Heart right ventricle (tissue), 16 donors: ENCODE data around the gene NEURL2. TPM values are rescaled to one million over a fixed set of nuclear protein-coding genes. Genes with fewer than 3 reads are reported as not detected.

Experiments used
- ATAC-seq, 8 donors: fragments of 200-7000 bp; cut with Tn5 transposase; one replicate each; pipeline ENCODE4 v1.9.1; 2020; ENCODE audit warnings: mild to moderate bottlenecking in 8 of 8, moderate library complexity in 8 of 8, moderate number of reproducible peaks in 1 of 8
- DNase-seq, 2 donors: peaks; one replicate each; pipeline ENCODE4 v3.0.0-alpha.2; 2020
- H3K27ac ChIP-seq, 10 donors: fragments of 200-600 bp; sonication (generic) in 2 of 10; one replicate each; pipeline versions ENCODE4 v1.5.0 to v1.8.0; 2020 to 2022; ENCODE audit warnings: mild to moderate bottlenecking in 3 of 10
- H3K27me3 ChIP-seq, 7 donors: fragments of 200-600 bp; one replicate each; pipeline ENCODE4 v1.8.0; 2021 to 2022; ENCODE audit warnings: mild to moderate bottlenecking in 2 of 7
- H3K36me3 ChIP-seq, 9 donors: fragments of 200-600 bp; sonication (generic) in 1 of 9; one replicate each; pipeline versions ENCODE4 v1.5.0 to v1.8.0; 2020 to 2022; ENCODE audit warnings: mild to moderate bottlenecking in 2 of 9
- H3K4me1 ChIP-seq, 9 donors: fragments of 200-600 bp; sonication (generic) in 1 of 9; one replicate each; pipeline versions ENCODE4 v1.5.0 to v1.8.0; 2020 to 2022; ENCODE audit warnings: mild to moderate bottlenecking in 4 of 9
- H3K4me3 ChIP-seq, 10 donors: fragments of 200-600 bp; sonication (generic) in 2 of 10; one replicate each; pipeline versions ENCODE4 v1.5.0 to v1.8.0; 2020 to 2022; ENCODE audit warnings: mild to moderate bottlenecking in 7 of 10, moderate library complexity in 2 of 10
- H3K9me3 ChIP-seq, 11 donors: fragments of 200-600 bp in 10 of 11; sonication (generic) in 2 of 11; one replicate each; pipeline versions ENCODE4 v1.5.0 to v1.8.0; 2013 to 2022; ENCODE audit warnings: mild to moderate bottlenecking in 2 of 11, control low read depth in 1 of 11, moderate library complexity in 1 of 11
- WGBS, 2 donors: extraction: QIAGEN DNeasy Blood & Tissue Kit; methylation state at CpG; one replicate each; pipeline ENCODE4 v1.1.7; 2013; ENCODE audit warnings: inconsistent platforms in 1 of 2; 5-methylcytosine and 5-hydroxymethylcytosine counted together
- intact Hi-C, 10 donors: fragments of 100-400 bp; cut with DNase I; formaldehyde crosslinking; loops; one replicate each; pipeline versions ENCODE4 v1.11.1 to v1.14.2; 2022
- polyA plus RNA-seq, 2 donors: library from polyadenylated mRNA; stranded (reverse); fragments of 200-250 nt; gene quantifications; one replicate each; pipeline ENCODE4 v1.2.3, GENCODE V29; 2013
- total RNA-seq, 10 donors: library from RNA; stranded (reverse); fragmentation: NEBNext Ultra II Directional in 3 of 10; extraction: Animal tissue kit (Norgen Biotek cat#: 25700) in 3 of 10; gene quantifications; one replicate each; pipeline versions ENCODE4 v1.2.1 to v1.2.4, GENCODE V29; 2021 to 2023
- TF ChIP-seq, protein P1 (sequence below), 9 donors: fragments of 200-600 bp; sonication (generic) in 2 of 9; IDR thresholded peaks; one replicate each; pipeline versions ENCODE4 v1.5.0 to v1.8.0; 2021 to 2022; ENCODE audit warnings: antibody characterized with exemption in 9 of 9, mild to moderate bottlenecking in 5 of 9, moderate library complexity in 1 of 9
- donor health status: Arrhythmogenic right ventricular cardiomyopathy.
- donor health status: ischemic (EF 13 %, LVEDD 7.1; RV severe dilation, severe dysfunction).
- donor health status: healthy with polysubstance abuse.
- donor health status: DM: no; HTN: yes; CAD: no.
- donor health status: DM: no; HTN: no; CAD: no.
- donor health status: ischemic (EF 25% LVEDD 6.9; RV normal size, moderate dysfunction).
- donor health status: ischemic (EF 25% LVEDD 5.7; RV mildly dilated, moderate dysfunction).
- donor health status: healthy.
- donor health status: DM: yes; HTN: yes; CAD: no.
- donor health status: Ischemic cardiomyopathy.
- donor health status: ischemic (EF 35%, LVEDD 5.7; RV mildly dilated, moderate dysfunction).
- donor health status: nonischemic (EF 11% LVEDD 7.7; RV severe dilation, severe dysfunction).
- donor health status: DM: yes; HTN: yes; CAD: no.
- donor health status: PGD.
- donor health status: ischemic (EF 29% LVEDD 5.4; RV normal size, mild dysfunction).
- donor health status: nonischemic (EF 23%, LVEDD 6.1; RV moderate dilation, normal function).

NEURL2 gene
- total and polyA plus RNA-seq, 12 donors = 3.3 to 11.1 (median 7.8) TPM

DNA sequence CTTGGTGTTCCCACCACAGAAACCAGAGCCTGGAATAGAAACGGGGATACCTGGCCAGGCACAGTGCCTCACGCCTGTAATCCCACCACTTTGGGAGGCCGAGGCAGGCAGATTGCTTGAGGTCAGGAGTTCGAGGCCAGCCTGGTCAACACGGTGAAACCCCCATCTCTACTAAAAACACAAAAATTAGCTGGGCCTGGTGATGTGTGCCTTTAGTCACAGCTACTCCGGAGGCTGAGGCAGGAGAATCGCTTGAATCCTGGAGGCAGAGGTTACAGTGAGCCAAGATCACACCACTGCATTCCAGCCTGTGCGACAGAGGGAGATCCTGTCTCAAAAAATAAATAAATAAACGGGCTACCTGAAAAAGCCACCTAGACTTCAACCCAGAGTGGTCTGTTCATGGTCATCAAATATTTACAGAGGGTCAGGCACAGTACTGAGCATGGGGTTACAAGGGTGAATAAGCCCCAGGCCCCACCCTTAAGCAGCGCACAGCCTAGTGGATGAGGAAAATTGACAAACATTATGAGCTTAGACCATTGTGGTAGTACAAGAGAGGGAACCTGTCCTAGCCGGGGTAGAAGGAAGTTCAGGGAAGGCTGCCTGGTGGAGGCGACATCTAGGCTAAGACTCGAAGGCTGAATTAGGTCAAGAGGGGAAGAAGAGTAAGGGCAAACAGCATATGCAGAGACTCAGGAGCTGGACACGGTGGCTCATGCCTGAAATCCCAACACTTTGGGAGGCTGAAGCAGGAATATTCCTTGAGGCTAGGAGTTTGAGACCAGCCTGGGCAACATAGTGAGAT lies 36.3 kb upstream of the NEURL2 start:
- WGBS, 2 donors = 86 to 90% methylated on average over 14 of the region's 14 CpGs
- H3K27me3 ChIP-seq = no peaks in the 10 kb centered on the region
- intact Hi-C loops = no loop called here
- DNase-seq = no peak
- H3K4me3 ChIP-seq = no peak overlapping the region
- TF ChIP-seq, protein P1, sequence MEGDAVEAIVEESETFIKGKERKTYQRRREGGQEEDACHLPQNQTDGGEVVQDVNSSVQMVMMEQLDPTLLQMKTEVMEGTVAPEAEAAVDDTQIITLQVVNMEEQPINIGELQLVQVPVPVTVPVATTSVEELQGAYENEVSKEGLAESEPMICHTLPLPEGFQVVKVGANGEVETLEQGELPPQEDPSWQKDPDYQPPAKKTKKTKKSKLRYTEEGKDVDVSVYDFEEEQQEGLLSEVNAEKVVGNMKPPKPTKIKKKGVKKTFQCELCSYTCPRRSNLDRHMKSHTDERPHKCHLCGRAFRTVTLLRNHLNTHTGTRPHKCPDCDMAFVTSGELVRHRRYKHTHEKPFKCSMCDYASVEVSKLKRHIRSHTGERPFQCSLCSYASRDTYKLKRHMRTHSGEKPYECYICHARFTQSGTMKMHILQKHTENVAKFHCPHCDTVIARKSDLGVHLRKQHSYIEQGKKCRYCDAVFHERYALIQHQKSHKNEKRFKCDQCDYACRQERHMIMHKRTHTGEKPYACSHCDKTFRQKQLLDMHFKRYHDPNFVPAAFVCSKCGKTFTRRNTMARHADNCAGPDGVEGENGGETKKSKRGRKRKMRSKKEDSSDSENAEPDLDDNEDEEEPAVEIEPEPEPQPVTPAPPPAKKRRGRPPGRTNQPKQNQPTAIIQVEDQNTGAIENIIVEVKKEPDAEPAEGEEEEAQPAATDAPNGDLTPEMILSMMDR (IDR thresholded peaks at IDR 0.05) = no peak
- peaks cover 3 to 35% (median 28%) of the 10 kb centered on the region in 9 donors for H3K4me1 ChIP-seq
- H3K27ac ChIP-seq = no peak overlapping the region
- no peaks in the 10 kb centered on the region for H3K9me3 ChIP-seq
- H3K36me3 ChIP-seq = peaks cover 0 to 2% (median 0%) of the 10 kb centered on the region in 9 donors
- no peak for ATAC-seq

DNA sequence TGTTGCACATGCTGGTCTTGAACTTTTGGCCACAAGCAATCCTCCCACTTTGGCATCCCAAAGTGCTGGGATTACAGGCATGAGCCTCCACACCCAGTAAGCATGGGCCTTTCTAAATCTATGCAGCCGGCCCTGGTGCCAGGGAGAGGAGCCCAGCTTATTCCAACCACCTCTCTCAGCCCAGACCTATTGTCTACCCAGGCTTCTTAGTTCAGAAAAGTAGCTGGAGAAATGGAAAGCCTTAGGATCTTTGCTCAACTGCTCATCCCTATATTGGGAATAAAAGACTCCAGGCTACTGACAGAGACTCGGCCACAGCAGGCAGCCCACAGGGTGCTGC lies 35.7 kb upstream of the NEURL2 start:
- H3K27me3 ChIP-seq = no peaks in the 10 kb centered on the region
- ATAC-seq (no peak), DNase-seq (no peak)
- H3K27ac ChIP-seq = no peak overlapping the region
- TF ChIP-seq, protein P1 (IDR thresholded peaks at IDR 0.05) = no peak
- H3K9me3 ChIP-seq = no peaks in the 10 kb centered on the region
- no peak overlapping the region for H3K4me3 ChIP-seq
- H3K4me1 ChIP-seq = peaks cover 5 to 41% (median 33%) of the 10 kb centered on the region in 9 donors
- 82 to 86% methylated on average over 2 of the region's 2 CpGs for WGBS, 2 donors
- H3K36me3 ChIP-seq = no peaks in the 10 kb centered on the region
- intact Hi-C loops = no loop called here

DNA sequence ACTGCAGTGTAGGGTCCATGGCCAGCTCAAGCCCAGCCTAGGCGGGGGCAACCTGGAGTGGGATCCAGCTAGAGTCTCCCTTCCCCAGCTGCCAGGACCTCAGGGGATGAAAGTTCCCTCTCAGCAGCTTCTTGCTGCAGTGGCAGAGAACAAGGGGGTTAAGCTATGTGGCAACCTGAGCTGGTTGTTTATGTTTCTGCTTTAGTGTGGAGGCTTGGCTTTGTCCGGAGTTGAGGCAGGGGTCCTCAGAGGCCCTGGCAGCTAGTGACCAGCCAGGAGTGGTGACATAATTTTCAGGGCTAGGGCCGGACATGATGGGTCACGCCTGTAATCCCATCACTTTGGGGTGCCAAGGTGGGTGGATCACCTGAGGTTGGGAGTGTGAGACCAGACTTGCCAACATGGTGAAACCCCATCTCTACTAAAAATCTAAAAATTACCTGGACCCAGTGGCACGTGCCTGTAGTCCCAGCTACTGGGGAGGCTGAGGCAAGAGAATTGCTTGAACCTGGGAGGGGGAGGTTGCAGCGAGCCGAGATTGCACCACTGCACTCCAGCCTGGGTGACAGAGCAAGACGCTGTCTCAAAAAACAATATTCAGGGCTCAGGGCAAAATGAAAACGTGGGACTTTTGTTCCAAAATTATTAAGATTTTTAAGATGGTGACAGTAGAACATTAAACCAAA lies 35.0 kb upstream of the NEURL2 start:
- intact Hi-C loops = no loop called here
- peaks cover 5 to 47% (median 36%) of the 10 kb centered on the region in 9 donors for H3K4me1 ChIP-seq
- H3K4me3 ChIP-seq = no peak overlapping the region
- no peaks in the 10 kb centered on the region for H3K36me3 ChIP-seq
- peak overlapping the region in 2 of 10 donors; percentile 70 to 74 for H3K27ac ChIP-seq
- DNase-seq = no peak
- H3K27me3 ChIP-seq = no peaks in the 10 kb centered on the region
- TF ChIP-seq, protein P1 (IDR thresholded peaks at IDR 0.05) = no peak
- WGBS, 2 donors = 68 to 71% methylated on average over 9 of the region's 9 CpGs
- H3K9me3 ChIP-seq = no peaks in the 10 kb centered on the region
- ATAC-seq = no peak

DNA sequence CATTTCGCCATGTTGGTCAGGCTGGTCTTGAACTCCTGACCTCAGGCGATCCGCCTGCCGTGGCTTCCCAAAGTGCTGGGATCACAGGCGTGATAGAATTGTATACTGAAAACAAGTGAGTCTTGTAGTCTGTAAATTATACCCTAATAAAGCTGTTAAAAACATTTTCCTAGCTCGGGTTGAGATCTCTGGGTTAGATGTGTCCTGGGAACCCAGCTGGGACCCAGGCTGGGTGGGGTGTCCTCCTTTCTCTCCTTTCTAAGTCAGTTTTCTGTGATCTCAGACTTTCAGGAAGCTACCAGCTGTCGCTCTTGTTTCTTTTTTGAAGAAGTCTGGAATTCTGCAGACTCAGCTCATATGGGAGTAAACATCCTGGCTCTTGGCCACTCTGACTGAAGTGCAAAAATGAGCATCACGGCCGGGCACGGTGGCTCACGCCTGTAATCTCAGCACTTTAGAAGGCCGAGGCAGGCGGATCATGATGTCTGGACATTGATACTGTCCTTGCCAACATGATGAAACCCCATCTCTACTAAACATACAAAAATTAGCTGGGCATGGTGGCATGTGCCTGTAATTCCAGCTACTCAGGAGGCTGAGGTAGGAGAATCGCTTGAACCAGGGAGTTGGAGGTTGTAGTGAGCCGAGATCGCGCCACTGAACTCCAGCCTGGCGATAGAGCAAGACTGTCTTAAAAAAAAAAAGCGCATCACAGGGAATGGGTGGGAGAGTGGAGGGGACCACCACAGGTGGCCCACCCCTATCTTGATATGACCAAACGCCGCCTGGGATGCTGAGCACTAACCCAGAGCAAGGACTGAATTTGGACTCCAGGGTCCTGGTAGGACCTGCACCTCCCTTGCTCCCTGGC lies 33.6 kb upstream of the NEURL2 start:
- TF ChIP-seq, protein P1 (IDR thresholded peaks at IDR 0.05) = no peak
- intact Hi-C loops = no loop called here
- no peaks in the 10 kb centered on the region for H3K9me3 ChIP-seq
- peak; percentile 36 to 65 (median 57) for ATAC-seq
- peak in 1 of 2 donors; percentile 57 for DNase-seq
- H3K27ac ChIP-seq = peak overlapping the region; percentile 8 to 77 (median 73)
- no peaks in the 10 kb centered on the region for H3K36me3 ChIP-seq
- no peak overlapping the region for H3K4me3 ChIP-seq
- H3K27me3 ChIP-seq = no peaks in the 10 kb centered on the region
- 51 to 56% methylated on average over 21 of the region's 21 CpGs for WGBS, 2 donors
- H3K4me1 ChIP-seq = peaks cover 5 to 60% (median 47%) of the 10 kb centered on the region in 9 donors
